ENCODE data around the gene AHSG.

AHSG gene

DNA sequence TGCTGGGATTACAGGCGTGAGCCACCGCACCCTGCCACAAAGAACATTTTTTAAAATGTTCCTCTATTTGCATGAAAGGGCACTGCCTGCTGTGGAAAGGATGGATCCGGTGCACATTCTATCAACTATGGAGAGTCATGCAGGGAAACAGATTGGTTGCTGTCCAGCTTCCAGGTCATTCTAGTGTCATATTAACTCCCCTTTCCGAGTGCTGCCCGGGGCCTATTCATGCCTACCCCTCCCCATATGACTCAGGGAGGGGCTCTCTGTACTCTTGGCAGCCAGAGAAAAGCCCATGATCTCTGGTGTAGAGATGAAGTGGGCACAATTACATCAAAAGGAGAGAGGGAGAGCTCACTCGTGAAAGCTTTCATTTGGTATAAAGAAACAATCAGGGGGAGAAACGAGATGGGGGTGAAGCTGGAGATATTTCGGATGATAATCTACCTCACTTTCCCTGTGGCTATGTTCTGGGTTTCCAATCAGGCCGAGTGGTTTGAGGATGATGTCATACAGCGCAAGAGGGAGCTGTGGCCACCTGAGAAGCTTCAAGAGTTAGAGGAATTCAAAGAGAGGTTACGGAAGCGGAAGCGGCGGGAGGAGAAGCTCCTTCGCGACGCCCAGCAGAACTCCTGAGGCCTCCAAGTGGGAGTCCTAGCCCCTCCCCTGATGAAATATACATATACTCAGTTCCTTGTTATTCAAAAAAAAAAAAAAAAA lies 16.1 kb upstream of the AHSG start:
- no peaks in the 10 kb centered on the region for H3K4me1 ChIP-seq (ENCODE audit: low read depth, poor library complexity, severe bottlenecking)
- H3K9ac ChIP-seq, result no peak overlapping the region
- H4K20me1 ChIP-seq (ENCODE audit: insufficient read depth), result no peaks in the 10 kb centered on the region
- H3K27me3 ChIP-seq (ENCODE audit: insufficient read depth, low read depth), result no peaks in the 10 kb centered on the region
- H3K4me2 ChIP-seq, result no peak overlapping the region
- H2AFZ ChIP-seq (ENCODE audit: low read depth), result no peak overlapping the region
- no peak overlapping the region for H3K27ac ChIP-seq
- no peaks in the 10 kb centered on the region for H3K79me2 ChIP-seq (ENCODE audit: insufficient read depth, low read depth)
- H3K4me3 ChIP-seq (IDR thresholded peaks at IDR 0.05; ENCODE audit: insufficient read depth, low read depth, low read length), result no peak overlapping the region
- H3K36me3 ChIP-seq (ENCODE audit: insufficient read depth), result no peaks in the 10 kb centered on the region
- TF ChIP-seq, protein P1, sequence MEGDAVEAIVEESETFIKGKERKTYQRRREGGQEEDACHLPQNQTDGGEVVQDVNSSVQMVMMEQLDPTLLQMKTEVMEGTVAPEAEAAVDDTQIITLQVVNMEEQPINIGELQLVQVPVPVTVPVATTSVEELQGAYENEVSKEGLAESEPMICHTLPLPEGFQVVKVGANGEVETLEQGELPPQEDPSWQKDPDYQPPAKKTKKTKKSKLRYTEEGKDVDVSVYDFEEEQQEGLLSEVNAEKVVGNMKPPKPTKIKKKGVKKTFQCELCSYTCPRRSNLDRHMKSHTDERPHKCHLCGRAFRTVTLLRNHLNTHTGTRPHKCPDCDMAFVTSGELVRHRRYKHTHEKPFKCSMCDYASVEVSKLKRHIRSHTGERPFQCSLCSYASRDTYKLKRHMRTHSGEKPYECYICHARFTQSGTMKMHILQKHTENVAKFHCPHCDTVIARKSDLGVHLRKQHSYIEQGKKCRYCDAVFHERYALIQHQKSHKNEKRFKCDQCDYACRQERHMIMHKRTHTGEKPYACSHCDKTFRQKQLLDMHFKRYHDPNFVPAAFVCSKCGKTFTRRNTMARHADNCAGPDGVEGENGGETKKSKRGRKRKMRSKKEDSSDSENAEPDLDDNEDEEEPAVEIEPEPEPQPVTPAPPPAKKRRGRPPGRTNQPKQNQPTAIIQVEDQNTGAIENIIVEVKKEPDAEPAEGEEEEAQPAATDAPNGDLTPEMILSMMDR (conservative IDR thresholded peaks at IDR 0.05; ENCODE audit: low read depth, low read length), result no peak

DNA sequence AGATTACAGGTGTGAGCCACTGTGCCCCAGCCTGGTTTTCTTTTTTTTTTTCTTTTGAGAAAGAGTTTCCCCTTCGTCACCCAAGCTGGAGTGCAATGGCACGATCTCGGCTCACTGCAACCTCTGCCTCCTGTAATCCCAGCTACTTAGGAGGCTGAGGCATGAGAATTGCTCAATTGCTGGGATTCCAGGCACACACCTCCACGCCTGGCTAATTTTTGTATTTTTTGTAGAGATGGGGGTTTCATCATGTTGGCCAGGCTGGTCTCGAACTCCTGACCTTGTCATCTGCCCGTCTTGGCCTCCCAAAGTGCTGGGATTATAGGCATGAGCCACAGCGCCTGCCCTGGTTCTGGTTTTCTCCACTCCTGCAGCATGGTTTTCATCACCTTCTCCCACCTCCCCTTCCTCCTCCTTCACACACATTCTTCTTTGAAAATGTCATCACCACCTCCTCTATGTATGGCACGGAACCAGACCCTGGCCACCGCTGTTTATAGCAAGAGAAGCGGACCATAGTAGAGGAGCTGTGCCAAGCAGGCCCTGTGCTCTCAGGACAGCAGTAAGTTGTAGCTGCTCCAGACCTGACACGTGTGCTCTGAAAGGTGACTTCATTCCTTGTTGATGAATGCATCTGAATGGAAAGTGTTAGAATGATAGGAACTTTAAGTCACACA lies 14.6 kb upstream of the AHSG start:
- no peak overlapping the region for H3K4me3 ChIP-seq (IDR thresholded peaks at IDR 0.05; ENCODE audit: insufficient read depth, low read depth, low read length)
- no peak overlapping the region for H3K27ac ChIP-seq
- no peak overlapping the region for H3K9ac ChIP-seq
- H3K79me2 ChIP-seq (ENCODE audit: insufficient read depth, low read depth), result no peaks in the 10 kb centered on the region
- H3K27me3 ChIP-seq (ENCODE audit: insufficient read depth, low read depth), result no peaks in the 10 kb centered on the region
- no peak overlapping the region for H3K4me2 ChIP-seq
- no peaks in the 10 kb centered on the region for H4K20me1 ChIP-seq (ENCODE audit: insufficient read depth)
- H2AFZ ChIP-seq (ENCODE audit: low read depth), result no peak overlapping the region
- no peaks in the 10 kb centered on the region for H3K36me3 ChIP-seq (ENCODE audit: insufficient read depth)
- TF ChIP-seq, protein P1 (conservative IDR thresholded peaks at IDR 0.05; ENCODE audit: low read depth, low read length), result no peak
- no peaks in the 10 kb centered on the region for H3K4me1 ChIP-seq (ENCODE audit: low read depth, poor library complexity, severe bottlenecking)

DNA sequence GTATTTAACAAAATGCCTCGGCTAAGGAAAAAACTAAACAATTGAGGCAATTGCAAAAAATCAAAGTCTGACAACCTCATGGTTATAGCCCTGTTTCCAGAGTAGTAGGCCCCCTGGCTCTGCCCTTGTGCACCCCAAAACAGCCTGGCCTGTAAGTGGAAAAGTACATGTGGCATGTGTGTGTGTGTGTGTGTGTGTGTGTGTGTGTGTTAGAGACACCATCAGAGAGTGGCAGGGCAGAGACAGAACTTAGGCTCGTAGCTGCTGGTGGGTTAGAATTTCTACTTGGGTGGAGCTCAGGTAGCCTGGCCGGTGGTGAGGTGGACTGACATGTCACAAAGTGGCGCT lies 14.1 kb upstream of the AHSG start:
- Histone ChIP-seq H3K27me3 (ENCODE audit: insufficient read depth, low read depth) (no peaks in the 10 kb centered on the region), H2AFZ (ENCODE audit: low read depth) (no peak overlapping the region), H3K4me2 (no peak overlapping the region), H3K27ac (no peak overlapping the region), H3K36me3 (ENCODE audit: insufficient read depth) (no peaks in the 10 kb centered on the region), H3K4me3 (IDR thresholded peaks at IDR 0.05; ENCODE audit: insufficient read depth, low read depth, low read length) (no peak overlapping the region), H3K9ac (no peak overlapping the region), H3K4me1 (ENCODE audit: low read depth, poor library complexity, severe bottlenecking) (no peaks in the 10 kb centered on the region), H4K20me1 (ENCODE audit: insufficient read depth) (no peaks in the 10 kb centered on the region), H3K79me2 (ENCODE audit: insufficient read depth, low read depth) (no peaks in the 10 kb centered on the region)
- TF ChIP-seq, protein P1 (conservative IDR thresholded peaks at IDR 0.05; ENCODE audit: low read depth, low read length), result no peak

DNA sequence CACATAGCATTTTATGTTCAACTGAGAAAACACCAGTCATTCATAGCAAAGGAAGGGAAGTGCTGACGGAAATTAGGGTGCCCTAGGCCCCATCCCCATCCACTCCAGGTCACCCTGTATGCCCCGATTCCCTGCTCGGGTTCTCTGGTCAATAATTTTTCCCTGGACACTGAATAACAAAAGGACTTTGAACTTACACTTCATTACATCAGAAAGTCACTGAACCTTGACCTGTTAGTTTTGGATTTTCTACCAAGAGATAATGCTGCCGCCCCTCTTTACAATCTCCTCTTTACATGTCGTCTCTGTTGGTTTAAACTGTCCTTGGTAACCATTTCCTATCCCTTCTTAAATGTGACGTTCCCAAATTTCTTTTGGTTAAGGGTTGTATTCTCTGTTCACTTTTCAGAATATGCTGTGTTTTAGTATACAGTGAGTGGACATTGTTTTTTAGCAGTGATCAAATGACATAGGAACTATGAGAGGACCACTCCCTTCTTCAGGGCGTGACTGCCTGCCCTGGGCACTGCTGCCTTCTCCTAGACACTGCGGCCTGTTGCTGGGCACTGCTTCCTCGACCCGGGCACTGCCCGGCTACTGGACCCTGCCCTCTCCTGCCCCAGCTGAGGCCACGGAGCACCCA lies 13.6 kb upstream of the AHSG start:
- Histone ChIP-seq H3K27me3 (ENCODE audit: insufficient read depth, low read depth) (no peaks in the 10 kb centered on the region), H4K20me1 (ENCODE audit: insufficient read depth) (no peaks in the 10 kb centered on the region), H3K9ac (no peak overlapping the region), H3K27ac (no peak overlapping the region), H3K79me2 (ENCODE audit: insufficient read depth, low read depth) (no peaks in the 10 kb centered on the region), H2AFZ (ENCODE audit: low read depth) (no peak overlapping the region), H3K4me2 (no peak overlapping the region), H3K36me3 (ENCODE audit: insufficient read depth) (no peaks in the 10 kb centered on the region), H3K4me3 (IDR thresholded peaks at IDR 0.05; ENCODE audit: insufficient read depth, low read depth, low read length) (no peak overlapping the region), H3K4me1 (ENCODE audit: low read depth, poor library complexity, severe bottlenecking) (no peaks in the 10 kb centered on the region)
- TF ChIP-seq, protein P1 (conservative IDR thresholded peaks at IDR 0.05; ENCODE audit: low read depth, low read length), result no peak
